Iris pigment epithelial cell (primary cell): Measurements from ENCODE around the gene TRAPPC2.
A peak's percentile ranks its signal among the peaks of the same experiment; 100 is the strongest.
"Not testable (repeated sequence)": the region's sequence is repeated elsewhere in the genome, so short reads cannot be mapped to it uniquely, and the experiment has no call there.

ENCODE experiments used
- DNase-seq: peaks from one replicate; pipeline ENCODE4 v3.0.0-alpha.2; 2011; ENCODE audit warnings: low read depth

Gene TRAPPC2

DNA sequence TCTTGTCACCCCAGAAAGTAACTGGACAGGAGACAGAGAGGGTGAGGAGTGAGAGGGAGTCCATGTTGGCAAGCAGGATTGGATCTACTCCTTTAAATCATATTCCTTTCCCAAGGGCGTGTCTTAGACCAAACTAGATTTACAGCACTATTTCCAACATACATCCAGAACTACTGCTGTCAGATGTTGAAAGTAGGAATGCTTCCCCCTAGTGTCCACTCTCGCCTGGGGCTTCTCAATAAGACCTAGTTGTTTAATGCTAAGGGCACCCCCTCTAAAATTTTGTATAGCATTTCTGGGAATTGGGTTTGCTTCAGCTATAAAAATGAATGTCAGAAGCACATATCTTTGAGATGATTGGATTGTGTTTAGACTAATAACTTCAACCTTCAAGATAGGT lies 13.4 kb upstream of the TRAPPC2 start:
- DNase-seq = peak; percentile 64

DNA sequence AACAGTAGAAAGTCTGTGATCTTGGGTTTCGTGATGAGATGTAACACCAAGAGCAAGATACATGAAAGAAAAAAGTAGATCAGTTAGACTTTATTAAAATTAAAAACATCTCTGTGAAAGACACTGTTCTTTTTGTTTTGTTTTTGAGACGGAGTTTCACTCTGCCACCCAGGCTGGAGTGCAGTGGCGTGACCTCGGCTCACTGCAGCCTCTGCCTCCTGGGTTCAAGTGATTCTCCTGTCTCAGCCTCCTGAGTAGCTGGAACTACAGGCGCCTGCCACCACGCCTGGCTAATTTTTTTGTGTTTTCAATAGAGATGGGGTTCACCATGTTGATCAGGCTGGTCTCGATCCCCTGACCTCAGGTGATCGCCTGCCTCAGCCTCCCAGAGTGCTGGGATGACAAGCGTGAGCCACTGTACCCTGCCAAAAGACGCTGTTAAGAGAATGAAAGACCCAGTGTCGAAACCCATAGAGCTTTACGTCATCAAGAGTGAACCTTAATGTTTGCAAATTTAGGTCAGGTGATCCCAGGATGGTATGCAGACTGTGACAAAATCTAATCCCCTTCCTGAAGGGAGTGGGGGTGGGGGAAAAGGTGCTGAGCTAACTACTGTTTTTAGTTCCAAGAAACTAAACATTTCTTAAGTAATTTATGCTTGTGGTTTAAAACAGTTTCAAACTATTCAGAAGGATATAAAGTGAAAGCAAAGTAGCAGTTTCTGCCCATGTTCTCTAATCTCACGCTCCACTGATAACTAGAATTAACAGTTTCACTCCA lies 8.2 kb upstream of the TRAPPC2 start:
- DNase-seq = no peak

DNA sequence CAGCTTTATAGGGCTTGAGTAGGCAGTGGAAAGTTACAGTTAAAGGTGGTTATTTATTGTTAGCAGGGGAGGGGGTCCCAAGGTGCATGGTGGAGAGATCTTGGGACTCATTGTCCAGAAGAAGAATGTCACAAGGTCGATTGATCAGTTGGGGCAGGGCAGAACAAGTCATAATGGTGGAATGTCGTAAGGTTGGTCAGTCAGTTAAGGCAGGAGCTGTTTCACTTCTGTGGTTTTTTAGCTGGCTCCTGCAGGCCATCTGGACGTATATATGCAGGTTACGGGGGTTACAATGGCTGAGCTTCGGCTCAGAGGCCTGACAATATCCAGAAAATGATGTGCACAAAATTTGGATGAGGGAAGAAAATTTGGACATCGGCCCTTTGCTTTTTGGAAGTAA lies 7.3 kb upstream of the TRAPPC2 start:
- DNase-seq = no peak

DNA sequence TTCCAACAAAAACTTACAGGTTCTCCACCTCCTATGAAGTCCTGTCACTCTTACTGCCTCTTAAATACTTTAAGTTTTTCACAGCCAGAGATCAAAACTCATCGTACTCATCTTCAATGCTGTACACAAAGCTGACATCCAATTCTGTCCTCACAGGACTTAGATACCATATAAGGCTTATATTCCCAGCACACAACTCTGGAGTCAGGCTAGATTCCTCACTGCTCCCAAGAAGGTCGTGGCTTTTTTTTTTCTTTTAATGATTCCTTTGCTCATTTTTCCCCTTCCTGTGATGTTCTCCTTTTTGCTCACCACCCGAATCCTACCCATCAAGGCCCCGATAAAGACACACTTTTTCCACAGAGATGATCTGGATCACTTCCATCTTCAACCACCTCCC lies 914 bp downstream of the TRAPPC2 start:
- DNase-seq = no peak

DNA sequence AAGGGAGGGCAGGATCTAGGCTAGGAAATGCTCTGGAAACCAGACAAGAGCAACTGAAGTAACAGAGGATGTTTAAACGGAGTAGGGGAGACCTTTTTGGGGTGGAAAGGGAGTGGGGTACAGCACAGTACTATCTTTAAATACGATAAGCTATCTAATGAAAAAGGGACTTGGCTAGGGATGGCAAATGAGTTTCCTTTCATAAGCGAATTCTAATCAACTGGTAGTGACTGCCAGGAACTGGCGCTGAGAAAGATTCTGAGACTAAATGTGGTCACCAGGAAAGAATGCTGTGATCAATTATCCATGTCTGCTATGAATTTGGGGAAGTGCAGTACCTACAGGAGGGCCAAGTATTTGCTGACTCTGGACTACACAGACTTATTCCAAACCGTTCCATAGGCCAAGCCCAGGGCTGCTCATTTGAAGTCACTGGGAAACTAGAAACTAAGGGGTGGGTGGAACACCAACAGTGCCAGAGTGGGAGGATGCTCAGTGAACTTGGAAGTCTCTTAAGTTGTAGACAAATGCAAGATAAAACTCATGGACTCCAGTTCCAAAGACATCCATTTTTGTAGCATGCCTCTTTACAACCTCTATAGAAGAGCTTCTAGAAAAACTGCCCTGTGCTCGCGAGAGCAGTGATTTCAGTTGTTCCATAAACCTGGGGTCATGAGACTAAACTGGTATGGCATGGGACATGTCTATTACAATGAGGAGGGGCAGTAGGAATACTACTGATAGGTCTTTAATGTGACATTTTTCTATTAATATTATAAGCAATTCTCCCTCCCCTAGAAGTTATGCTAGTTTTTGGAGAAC lies 2.0 kb downstream of the TRAPPC2 start:
- no peak for DNase-seq

DNA sequence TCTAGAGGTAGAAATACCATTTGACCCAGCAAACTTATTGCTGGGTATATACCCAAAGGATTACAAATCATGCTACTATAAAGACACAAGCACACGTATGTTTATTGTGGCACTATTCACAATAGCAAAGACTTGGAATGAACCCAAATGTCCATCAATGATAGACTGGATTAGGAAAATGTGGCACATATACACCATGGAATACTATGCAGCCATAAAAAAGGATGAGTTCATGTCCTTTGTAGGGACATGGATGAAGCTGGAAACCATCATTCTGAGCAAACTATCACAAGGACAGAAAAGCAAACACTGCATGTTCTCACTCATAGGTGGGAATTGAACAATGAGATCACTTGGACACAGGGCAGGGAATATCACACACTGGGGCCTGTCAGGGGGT lies 3.9 kb downstream of the TRAPPC2 start:
- not testable (repeated sequence) for DNase-seq

DNA sequence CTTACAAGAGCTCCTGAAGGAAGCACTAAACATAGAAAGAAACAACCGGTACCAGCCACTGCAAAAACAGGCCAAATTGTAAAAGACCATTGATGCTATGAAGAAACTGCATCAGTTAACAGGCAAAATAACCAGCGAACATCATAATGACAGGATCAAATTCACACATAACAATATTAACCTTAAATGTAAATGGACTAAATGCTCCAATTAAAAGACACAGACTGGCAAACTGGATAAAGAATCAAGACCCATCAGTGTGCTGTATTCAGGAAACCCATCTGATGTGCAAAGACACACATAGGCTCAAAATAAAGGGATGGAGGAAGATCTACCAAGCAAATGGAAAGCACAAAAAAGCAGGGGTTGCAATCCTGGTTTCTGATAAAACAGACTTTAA lies 7.8 kb downstream of the TRAPPC2 start:
- not testable (repeated sequence) for DNase-seq

DNA sequence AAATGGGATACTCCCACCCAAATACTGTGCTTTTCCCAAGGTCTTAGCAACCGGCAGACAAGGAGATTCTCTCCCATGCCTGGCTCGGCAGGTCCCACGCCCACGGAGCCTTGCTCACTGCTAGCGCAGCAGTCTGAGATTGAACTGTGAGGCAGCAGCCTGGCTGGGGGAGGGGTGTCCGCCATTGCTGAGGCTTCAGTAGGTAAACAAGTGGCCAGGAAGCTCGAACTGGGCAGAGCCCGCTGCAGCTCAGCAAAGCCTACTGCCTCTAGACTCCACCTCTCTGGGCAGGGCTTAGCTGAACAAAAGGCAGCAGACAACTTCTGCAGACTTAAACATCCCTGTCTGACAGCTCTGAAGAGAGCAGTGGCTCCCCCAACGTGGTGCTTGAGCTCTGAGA lies 9.5 kb downstream of the TRAPPC2 start:
- not testable (repeated sequence) for DNase-seq

DNA sequence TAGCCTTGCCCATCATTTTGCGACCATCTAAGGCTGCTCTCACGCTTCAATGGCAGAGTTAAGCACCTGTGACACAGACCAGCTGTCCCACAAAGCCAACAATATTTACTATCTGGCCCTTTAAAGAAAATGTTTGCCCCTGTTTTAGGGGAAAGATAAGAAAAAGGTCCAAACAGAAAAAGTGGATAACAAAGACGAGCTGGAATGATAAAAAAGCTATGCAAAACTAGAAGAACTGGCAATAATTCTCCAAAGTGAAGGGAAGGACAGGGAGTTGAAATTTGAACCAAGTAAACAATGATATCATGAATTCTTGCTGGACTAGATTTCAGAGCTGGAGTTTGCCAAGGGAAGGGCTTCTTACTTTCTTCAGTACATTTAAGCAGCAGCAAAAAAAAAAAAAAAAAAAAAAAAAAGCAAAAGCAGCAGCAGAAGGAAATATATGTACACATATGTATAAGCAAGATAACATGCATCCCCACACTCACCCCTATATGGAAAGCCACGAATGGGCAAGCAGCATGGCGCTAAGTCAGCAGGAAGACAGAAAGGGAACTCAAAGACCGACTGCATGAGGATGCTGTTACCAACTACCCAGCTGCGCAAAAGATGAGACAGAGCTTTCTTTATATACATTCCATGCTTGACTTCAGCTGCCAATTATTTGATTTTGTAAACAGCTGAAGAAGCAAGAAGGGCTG lies 12.5 kb downstream of the TRAPPC2 start:
- DNase-seq = peak; percentile 82

DNA sequence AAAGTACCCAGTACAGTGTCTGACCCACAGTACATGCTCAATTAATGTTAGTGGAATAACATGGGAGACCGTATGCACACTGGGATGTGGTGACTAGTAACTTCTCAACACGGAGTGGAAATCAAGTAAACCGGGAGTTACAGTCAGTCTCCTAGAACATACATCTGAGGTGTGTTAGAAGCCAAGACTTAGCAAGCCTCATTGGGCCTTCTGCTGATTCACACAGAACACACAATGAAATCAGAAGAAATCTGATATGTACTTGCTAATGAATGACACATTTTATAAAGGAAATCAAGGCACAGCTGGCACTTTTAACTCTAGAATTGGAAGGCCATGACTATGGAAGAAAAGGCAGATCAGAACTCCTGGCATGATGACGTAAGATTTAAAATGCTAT lies 13.0 kb downstream of the TRAPPC2 start:
- DNase-seq = peak; percentile 13

DNA sequence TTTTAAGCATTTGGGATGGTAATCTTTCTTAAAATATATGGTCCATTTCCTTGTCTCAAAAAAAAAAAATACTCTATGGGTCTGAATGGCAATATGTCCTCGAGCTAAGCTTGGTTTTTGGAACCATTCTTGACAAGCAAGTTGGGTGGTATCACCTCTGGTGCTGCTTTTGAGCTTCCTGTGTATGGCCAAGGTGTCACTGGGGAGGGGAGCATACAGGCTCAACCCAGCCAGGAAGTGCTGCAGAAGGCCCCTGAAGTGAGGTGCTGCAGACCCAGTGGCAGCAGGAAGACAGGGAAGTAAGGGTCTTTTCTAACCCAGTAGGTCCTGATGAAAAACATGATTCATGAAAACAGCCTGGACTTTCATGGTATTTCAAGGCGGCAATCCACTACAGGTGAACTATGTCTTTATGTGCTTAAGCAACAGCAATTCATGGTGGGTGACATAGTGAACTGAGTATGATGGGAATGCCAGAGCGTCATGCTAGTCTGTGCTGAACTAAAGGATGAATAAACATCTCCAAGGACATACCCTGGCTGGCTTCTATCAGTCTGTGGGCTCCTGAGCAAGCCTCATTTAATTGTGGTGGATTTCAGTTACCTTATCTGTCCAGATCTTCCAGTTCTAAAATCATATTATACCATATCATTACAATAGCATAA lies 15.1 kb downstream of the TRAPPC2 start:
- DNase-seq = peak; percentile 81

DNA sequence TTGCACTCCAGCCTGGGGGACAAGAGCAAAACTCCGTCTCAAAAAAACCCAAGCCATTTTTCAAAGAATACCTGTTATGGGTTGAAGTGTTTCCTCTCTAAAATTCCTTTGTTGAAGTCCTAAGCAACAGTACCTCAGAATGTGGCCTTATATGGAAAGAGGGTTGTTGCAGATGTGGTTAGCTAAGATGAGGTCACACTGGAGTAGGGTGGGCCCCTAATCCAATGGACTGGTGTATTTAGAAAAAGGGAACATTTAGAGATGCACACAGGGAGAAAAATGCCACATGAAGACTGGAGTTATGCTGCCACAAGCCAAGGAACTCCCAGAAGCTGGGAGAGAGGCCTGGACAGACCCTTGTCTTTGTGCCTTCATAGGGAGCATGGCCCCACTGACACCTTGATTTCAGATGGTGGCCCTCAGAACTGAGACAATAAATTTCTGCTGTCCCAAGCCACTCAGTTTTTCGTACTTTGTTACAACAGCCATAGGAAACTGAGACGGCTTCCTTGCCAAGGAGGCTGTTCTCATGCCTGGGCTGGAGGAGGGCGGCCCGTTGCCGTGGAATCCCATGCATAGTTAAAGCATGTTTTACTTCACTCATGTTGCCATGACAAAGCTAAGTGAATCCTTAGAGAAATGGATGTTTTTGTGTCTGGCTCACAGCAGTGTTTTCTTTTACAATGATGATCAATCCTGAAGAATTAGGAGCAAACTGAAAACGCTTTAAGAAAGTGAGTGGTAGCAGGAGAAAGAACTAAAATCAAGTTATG lies 16.5 kb downstream of the TRAPPC2 start:
- DNase-seq = peak; percentile 52

DNA sequence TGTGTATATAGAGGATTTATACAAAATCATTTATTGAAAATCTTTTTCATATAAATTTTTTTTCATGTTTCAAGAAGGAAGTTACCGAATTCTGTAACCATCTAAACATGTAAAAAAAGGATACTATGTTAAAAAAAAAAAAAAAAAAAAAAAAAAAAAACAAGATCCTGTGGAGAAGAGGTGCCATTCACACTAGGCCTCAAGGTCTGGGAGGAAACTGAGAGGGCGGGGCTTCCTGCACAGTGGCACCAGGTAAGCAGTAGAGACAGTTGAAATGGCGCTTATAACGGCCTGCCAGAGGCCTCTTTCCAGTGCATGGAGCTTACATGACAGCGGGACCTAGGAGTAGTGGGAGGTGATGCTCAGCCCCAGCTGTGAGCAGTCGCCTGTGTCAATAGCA lies 17.5 kb downstream of the TRAPPC2 start:
- no peak for DNase-seq

DNA sequence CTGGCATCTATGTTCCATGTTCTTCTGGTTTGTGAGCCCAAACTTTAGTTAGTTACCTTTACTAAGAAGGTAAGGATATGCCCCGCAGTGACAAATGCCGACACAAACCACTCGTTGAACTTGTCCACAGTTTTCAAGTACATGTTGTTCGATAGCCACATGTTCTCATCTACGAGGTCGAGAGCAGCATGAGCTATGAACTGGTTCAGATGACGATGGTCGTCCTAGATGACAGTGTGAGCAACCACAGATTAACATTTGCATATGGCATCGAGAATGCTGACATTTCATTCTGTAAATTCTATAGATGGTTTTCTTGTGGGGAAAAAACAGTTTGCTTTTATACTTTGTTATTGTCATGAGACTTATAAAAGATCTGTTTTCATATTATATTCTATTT lies 18.0 kb downstream of the TRAPPC2 start:
- no peak for DNase-seq

DNA sequence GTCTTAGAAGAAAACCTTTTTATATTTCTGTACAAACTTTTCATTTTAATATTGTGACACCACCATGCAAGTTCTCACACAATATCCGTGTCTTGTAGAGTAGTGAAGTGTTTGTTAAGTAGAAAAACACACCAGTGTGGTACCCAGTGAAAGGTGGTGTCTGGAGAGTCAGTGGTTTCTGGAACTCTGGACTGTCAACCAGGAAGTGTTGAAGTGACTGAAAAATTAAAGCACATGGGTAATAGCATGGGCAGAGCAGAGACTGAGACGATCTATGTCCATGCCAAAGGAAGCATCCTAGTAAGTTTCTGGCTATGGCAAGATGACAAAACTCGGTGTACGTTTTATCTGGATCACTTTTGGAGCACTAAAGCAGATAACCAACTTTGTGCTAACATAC lies 23.3 kb downstream of the TRAPPC2 start:
- DNase-seq = no peak

DNA sequence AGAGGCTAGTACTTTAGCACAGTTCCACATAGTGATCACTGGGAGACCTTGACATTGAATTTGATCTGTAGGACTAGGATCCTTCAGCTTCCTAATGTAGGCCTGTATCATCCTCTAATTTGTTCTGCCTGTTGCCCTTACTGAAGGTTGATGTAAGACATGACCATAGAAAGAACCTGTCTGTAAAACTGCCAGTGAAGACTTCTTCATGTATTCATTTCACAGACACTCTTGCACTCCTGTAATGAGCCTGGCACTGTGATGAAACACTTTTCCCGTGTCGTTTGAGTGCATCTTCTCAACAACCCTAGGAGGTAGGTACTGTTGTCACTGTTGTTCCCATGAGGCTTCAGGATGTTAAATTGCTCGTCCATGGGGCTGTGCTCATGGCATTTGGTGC lies 30.8 kb downstream of the TRAPPC2 start:
- no peak for DNase-seq

DNA sequence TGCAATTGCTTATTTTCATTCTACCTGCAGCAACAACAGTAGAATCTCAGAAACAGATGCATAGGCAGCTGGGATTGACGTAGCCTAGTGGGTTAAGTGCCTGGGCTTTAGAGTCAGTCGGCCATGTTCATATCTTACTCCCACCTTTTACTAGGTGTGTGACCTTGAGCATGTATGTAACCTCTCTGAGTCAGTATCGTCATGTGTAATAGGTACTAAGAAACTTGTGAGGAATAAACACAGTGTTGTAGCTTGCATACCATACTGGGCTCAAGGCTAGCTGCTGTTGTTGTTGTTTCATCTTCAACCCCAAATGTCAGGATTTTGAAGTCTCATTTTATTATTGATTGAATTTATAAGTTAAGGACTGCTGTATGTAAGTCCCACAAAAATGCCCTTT lies 31.3 kb downstream of the TRAPPC2 start:
- no peak for DNase-seq

DNA sequence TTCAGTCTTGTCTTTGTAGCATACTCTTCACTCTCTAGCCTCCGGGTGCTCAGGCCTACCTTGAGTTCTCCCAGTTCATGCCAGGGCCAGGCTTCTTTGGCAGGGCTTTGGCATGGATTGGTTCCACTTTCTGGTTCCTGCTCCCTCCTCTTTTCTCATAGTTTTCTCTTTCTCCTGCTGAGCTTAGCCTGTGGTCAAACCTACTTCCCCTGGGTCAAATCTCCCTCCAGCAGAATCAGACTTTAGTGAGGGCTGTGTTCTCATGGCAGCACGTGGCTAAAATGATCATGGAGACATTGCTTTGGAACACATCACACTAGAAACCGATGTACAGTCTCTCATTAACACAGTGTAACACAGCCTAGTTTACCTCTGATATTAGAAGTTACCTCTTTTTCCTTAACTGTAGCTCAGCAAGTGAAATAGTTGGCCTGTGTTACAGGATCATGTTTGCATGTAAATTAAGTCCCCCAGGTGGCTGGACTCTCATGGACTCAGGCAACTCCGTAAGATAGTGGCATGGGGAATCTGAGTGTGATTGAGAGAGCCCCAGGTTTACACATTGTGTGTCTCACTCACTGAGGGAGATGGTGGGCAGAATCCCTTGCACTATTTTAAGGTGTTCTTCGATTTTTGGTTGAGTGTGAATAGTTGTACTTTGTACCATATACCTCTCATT lies 32.2 kb downstream of the TRAPPC2 start:
- no peak for DNase-seq

DNA sequence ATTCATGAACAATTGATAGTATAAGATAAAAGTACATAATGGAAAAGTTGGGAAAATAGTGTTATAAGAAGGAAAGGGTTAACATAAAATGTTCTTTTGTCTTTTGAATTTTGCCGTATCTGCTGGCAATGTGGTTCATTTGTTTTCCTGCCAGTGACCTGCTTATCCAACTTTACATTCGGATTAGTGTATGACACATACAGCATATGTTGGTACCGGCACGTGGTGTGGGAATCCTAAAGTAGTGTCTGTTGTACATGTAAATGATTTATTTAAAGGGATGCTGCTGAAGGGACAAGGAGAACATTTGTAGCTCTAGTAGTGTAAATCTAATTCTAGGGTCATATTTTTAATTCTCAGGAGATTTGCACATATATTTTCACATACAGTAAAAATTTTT lies 34.0 kb downstream of the TRAPPC2 start:
- no peak for DNase-seq

DNA sequence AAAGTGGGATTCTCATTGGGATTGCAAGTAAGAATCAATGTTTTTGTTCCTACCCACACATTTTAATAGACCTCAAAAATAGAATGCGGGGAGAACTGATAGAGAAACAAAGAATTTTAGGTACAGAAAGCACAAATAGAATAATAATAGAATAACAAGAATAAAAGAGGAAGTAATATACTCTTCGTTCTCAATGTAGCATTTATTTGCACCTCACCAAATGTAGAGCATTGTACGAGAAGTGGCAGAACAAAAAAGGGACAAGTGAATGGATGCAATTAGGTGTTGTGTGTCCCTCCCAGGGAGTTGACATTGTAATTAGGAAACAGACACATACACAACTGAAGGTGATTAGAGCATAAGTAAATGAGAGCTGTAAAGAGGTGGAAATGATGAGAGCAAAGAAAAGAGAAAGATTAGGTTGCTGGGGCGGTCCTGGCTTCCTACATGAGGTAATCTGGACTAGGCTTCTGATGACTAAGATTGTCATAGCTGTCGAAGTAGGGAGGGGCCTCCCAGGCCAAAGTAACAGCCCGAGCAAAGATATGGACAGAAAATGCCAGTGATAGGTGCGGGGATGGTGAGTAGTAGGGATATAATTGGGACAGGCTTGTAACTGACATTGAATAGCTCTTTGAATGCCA lies 35.1 kb downstream of the TRAPPC2 start:
- DNase-seq = peak; percentile 47
